Fibroblast of mammary gland (primary cell): ENCODE data around the gene MRPL2.

Source experiments
- DNase-seq: peaks from one replicate; pipeline ENCODE4 v3.0.0-alpha.2; 2010; ENCODE audit warnings: low read depth
- H3K4me3 ChIP-seq: 2 replicates; pipeline ENCODE4 v1.5.1; 2011; ENCODE audit warnings: low read depth, mild to moderate bottlenecking, low read length, moderate library complexity; ENCODE audit not compliant: control insufficient read depth
- TF ChIP-seq, protein P1 (sequence below): conservative IDR thresholded peaks from 2 replicates; pipeline ENCODE4 v1.5.1; 2011; ENCODE audit warnings: low read depth, low read length, inconsistent platforms; ENCODE audit not compliant: control insufficient read depth, insufficient read depth

MRPL2 gene

DNA sequence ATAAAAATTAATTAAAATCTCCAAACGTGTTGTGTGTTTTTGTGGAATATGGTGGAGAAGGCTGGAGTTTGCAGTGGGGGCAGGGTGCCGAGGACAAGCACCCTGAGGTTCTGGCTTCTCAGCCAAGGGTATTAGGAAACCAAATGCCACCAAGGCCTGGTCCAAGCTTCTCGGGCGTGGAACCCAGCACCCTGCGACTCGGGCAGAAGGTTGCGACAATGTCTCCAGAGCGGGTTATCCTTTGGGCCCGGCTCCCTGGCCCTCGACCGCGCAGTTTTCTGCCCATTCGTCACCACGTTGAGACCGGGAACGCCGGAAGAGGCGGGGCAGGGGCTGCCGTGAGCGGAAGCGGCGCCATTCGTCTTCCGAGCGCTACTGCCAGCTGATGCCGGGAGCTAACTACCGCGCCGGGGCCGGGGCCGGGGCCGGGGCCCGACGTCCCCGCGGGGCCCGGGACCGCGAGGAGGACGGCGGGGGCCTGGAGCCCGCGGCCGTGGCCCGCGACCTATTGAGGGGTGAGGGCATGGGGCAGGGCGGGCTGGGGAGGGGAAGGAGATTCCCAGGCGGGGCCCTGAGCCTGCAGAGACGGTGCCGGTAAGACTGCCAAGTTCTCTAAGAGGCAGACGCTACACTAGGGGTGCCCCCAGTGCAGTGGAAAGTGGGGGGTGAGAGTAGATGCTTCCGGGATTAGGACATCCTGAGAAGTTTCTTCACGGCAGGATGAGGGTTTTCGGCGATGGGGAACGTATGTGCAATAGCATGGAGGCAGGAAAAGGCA lies 37.8 kb downstream of the MRPL2 start, which contains the start of gene RRP36:
Gene RRP36 (plus strand): TSS at position 354 of the 778 bp plus-strand sequence. CDS start 32 bp downstream, at position 386.
- DNase-seq = peak; percentile 62
- TF ChIP-seq, protein P1, sequence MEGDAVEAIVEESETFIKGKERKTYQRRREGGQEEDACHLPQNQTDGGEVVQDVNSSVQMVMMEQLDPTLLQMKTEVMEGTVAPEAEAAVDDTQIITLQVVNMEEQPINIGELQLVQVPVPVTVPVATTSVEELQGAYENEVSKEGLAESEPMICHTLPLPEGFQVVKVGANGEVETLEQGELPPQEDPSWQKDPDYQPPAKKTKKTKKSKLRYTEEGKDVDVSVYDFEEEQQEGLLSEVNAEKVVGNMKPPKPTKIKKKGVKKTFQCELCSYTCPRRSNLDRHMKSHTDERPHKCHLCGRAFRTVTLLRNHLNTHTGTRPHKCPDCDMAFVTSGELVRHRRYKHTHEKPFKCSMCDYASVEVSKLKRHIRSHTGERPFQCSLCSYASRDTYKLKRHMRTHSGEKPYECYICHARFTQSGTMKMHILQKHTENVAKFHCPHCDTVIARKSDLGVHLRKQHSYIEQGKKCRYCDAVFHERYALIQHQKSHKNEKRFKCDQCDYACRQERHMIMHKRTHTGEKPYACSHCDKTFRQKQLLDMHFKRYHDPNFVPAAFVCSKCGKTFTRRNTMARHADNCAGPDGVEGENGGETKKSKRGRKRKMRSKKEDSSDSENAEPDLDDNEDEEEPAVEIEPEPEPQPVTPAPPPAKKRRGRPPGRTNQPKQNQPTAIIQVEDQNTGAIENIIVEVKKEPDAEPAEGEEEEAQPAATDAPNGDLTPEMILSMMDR = no peak
- peak within 1 kb of the TSS; percentile 100 for H3K4me3 ChIP-seq

DNA sequence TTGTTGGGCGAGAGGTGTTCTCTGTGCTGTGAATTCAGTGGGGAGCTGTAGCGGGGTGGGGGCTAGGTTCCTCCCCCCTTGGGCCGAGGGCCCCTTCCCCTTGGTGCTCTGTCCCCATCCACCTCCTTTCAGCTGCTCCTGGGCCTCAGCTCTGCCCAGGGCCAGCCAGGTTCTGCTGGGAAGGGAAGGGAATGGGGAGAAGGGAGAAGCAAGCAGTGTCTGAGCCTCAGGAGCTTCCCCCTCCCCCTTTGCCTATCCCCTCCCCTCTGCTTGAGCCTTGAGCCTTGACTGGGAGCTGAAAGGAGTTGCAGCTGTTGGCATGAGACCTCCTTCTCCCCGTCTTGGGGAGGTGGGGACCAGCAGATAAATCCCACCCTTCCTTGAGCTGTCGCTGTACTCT lies 38.4 kb downstream of the MRPL2 start:
- TF ChIP-seq, protein P1 = no peak
- peak overlapping the region; percentile 100 for H3K4me3 ChIP-seq
- no peak for DNase-seq

DNA sequence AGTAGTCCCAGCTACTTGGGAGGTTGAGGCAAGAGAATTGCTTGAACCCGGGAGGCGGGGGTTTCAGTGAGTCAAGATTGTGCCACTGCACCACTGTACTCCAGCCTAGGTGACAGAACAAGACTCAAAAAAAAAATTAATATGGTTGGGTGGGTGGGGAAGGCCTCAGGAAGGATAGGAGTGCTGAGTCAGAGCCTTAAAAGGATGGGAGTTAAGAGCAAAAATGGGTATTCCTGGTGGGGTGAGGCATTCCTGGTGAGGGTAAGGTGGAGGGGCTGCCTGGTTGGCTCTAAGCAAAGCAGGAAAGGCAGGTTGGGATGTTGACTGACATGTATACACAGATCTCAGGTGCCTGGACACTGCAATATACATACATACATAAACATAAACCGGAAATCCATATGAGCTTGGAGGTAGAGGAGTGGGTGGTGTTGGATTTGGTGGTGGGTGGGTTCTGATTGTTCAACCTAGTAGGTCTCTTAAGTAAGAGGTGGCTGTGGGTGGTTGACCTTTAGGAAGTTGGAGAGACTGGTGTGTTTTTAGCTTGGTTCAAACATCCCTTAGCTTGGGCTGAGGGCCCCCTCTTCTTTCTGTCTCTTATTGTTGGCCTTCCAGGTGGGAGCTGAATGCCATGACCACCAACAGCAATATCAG lies 39.1 kb downstream of the MRPL2 start:
- H3K4me3 ChIP-seq = no peak overlapping the region
- TF ChIP-seq, protein P1 = no peak
- no peak for DNase-seq

DNA sequence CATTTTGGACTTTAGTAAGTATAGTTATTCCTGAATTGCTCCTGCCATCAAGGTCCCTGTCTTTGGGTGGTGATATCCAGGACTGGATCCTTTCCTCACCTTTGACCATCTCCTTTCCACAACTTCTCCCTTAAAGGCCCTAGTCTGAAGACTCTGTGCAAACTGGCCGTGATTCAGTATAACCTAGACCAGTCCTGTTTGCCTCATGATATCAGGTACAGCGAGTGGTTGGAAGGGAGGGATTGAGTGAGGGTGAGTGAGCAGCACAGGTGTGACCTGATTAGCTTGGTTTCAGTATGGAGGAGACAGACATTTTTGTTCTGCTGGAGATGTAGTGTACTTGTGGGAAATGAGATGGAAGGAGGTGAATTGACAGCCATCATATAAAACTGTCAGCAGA lies 40.1 kb downstream of the MRPL2 start:
- DNase-seq = no peak
- TF ChIP-seq, protein P1 = no peak
- H3K4me3 ChIP-seq = no peak overlapping the region

DNA sequence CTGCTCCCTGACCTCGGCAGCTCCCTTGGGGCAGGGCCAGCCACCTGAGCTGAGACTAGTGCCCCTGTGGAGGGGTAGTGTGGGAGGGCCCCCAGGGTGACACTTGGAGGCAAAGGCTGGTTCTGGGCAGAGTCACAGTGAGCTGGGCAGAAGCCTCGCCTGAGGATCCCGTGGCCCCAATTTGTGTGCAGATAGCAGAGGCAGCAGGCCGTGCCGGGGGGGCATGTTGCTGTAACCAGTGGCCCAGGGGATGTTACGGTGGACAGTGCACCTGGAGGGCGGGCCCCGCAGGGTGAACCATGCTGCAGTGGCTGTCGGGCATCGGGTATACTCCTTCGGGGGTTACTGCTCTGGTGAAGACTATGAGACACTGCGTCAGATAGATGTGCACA lies 42.3 kb downstream of the MRPL2 start:
- DNase-seq = no peak
- H3K4me3 ChIP-seq = no peak overlapping the region
- TF ChIP-seq, protein P1 = no peak

DNA sequence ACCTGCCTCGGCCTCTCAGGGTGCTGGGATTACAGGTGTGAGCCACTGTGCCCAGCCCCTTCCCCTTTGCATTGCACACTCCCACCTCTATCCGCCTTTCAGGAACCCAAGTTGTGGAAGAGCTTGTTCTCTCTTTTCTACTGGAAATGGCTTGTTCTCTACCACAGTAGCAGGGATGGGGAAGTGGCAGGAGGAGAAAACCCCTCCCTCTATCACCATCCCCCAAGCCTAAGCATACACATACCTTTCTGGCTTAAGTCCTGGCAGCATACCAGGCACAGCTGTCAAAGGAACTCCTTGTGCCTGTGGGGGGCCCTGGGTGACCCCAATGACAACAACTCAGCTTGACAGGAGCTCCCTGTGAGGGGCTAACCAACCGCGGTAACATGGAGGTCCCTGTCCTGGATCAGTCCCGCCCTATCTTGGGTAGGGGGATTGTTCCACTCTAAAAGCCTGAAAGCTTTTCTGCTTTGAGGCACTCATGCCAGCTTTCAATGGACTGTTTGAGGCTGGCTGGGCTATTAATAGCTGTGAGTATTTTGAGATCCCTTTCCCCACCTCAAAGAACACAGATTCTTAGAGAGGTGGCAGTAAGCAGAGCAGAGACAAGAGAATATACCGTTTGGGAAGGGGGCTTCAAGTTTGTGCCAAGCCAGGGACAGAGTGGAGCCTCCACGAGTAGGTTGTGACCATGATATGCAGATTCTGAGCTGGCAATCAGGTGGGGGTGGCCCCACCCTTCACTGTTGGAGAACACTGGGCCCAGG lies 42.9 kb downstream of the MRPL2 start:
- no peak overlapping the region for H3K4me3 ChIP-seq
- TF ChIP-seq, protein P1 = no peak
- no peak for DNase-seq
